ENCODE measurements around the gene CAMK2N2. TPM values are rescaled to one million over a fixed set of nuclear protein-coding genes. Genes with fewer than 3 reads are reported as not detected.

The CAMK2N2 gene
- total RNA-seq, 1 donor from 2014 or later, result not detected

DNA sequence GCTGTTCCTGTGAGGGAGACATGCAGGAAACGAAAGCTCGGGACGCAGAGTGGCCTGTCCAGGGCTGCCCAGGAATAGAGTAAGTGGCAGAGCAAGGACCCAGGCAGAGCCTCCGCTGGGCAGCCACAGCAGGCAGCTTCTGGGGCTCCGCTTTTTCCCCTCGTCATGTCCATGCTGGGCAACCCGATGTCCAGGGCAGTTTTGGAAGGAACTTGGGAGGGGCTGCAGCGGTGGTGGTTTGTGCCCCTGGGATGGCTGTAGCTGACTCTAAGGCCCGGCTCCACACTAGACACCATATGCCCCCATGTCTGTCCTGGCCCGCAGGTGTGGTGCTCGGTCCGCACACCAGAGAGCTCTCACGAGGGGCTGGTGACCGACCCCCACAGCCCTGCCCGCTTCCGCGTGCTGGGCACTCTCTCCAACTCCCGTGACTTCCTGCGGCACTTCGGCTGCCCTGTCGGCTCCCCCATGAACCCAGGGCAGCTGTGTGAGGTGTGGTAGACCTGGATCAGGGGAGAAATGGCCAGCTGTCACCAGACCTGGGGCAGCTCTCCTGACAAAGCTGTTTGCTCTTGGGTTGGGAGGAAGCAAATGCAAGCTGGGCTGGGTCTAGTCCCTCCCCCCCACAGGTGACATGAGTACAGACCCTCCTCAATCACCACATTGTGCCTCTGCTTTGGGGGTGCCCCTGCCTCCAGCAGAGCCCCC is 30.5 kb upstream of the CAMK2N2 start:
- Histone ChIP-seq H3K36me3 (ENCODE audit: control insufficient read depth, insufficient read depth, low read length) (no peaks in the 10 kb centered on the region), H3K27me3 (ENCODE audit: control insufficient read depth, insufficient read depth, low read length) (peaks cover 3% of the 10 kb centered on the region), H3K4me3 (ENCODE audit: low read depth, low read length) (no peak overlapping the region)
- DNase-seq (ENCODE audit: low read depth), result no peak
- FAIRE-seq, result no peak
- no peak for TF ChIP-seq CTCF (IDR thresholded peaks at IDR 0.05; ENCODE audit: insufficient read depth, low read length, severe bottlenecking)

GRCh38 chr3:184291044-184291737 is 29.8 kb upstream of the CAMK2N2 start:
- no peak for FAIRE-seq
- H3K36me3 ChIP-seq (ENCODE audit: control insufficient read depth, insufficient read depth, low read length), result no peaks in the 10 kb centered on the region
- H3K4me3 ChIP-seq (ENCODE audit: low read depth, low read length), result no peak overlapping the region
- no peak for TF ChIP-seq CTCF (IDR thresholded peaks at IDR 0.05; ENCODE audit: insufficient read depth, low read length, severe bottlenecking)
- DNase-seq (ENCODE audit: low read depth), result no peak
- peaks cover 3% of the 10 kb centered on the region for H3K27me3 ChIP-seq (ENCODE audit: control insufficient read depth, insufficient read depth, low read length)

DNA sequence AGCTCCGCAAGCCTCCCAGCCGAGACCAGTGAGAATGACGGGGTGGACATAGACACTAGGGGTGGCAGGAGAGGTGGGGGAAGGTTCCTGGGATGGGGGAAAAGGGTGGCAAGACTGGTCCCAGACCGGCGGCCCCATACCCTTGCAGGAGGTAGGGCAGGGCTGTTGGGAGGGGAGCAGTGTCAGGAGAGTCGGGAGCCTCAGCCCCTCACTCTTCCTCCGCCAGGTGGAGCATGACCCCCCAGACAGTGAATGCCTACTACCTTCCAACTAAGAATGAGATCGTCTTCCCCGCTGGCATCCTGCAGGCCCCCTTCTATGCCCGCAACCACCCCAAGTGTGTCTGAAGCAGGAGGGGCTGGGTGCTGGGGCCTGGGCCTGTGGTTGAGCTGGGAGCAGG is 29.0 kb upstream of the CAMK2N2 start:
- Histone ChIP-seq H3K27me3 (ENCODE audit: control insufficient read depth, insufficient read depth, low read length) (peaks cover 3% of the 10 kb centered on the region), H3K36me3 (ENCODE audit: control insufficient read depth, insufficient read depth, low read length) (no peaks in the 10 kb centered on the region), H3K4me3 (ENCODE audit: low read depth, low read length) (no peak overlapping the region)
- no peak for DNase-seq (ENCODE audit: low read depth)
- no peak for FAIRE-seq
- no peak for TF ChIP-seq CTCF (IDR thresholded peaks at IDR 0.05; ENCODE audit: insufficient read depth, low read length, severe bottlenecking)

DNA sequence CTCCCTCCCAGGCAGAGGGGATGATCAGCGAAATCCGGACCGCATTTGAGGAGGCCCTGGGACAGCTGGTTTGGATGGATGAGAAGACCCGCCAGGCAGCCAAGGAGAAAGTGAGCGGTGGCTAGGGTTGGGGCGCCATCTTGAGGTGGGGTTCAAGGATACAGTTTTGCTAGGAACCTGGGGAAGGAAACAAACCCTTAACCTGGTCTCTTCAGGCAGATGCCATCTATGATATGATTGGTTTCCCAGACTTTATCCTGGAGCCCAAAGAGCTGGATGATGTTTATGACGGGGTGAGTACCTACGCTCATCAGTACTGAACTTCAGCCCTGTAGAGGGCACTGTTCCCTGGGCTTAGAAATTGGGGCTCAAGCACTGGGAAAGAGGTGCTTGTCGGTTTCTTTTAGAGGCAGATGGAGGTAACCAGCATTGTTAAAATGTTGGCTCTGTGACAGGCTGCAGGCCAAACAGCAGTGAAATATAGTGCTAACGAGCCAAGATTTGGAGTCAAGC is 28.1 kb upstream of the CAMK2N2 start:
- DNase-seq (ENCODE audit: low read depth), result peak; percentile 55
- no peaks in the 10 kb centered on the region for H3K36me3 ChIP-seq (ENCODE audit: control insufficient read depth, insufficient read depth, low read length)
- H3K27me3 ChIP-seq (ENCODE audit: control insufficient read depth, insufficient read depth, low read length), result peaks cover 3% of the 10 kb centered on the region
- TF ChIP-seq CTCF (IDR thresholded peaks at IDR 0.05; ENCODE audit: insufficient read depth, low read length, severe bottlenecking), result peak; percentile 73
- peak; percentile 13 for FAIRE-seq
- no peak overlapping the region for H3K4me3 ChIP-seq (ENCODE audit: low read depth, low read length)

DNA sequence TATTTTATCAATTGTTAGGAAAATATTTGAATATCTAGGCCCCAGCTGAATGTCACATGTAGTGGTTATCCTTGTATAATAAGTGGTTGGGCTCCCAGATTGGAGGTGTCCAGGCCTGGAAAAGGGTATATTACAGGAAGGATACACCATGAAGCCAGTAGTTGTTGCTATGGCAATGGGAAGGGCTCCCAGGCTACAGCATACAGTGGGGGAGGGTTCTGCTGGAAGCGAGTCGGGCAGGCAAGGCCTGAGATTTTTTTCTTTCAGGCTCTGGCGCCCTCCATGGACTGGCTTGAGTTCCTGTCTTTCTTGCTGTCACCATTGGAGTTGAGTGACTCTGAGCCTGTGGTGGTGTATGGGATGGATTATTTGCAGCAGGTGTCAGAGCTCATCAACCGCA is 23.3 kb upstream of the CAMK2N2 start:
- no peak overlapping the region for H3K4me3 ChIP-seq (ENCODE audit: low read depth, low read length)
- peak; percentile 59 for TF ChIP-seq CTCF (IDR thresholded peaks at IDR 0.05; ENCODE audit: insufficient read depth, low read length, severe bottlenecking)
- H3K27me3 ChIP-seq (ENCODE audit: control insufficient read depth, insufficient read depth, low read length), result peaks cover 3% of the 10 kb centered on the region
- FAIRE-seq, result no peak
- DNase-seq (ENCODE audit: low read depth), result peak; percentile 64
- no peaks in the 10 kb centered on the region for H3K36me3 ChIP-seq (ENCODE audit: control insufficient read depth, insufficient read depth, low read length)
